Astrocyte (in vitro differentiated cells and primary cell): Measurements from ENCODE around the gene CLEC6A.

Source experiments
- CTCF ChIP-seq: IDR thresholded peaks from 2 replicates; pipeline ENCODE4 v1.5.1; 2011; ENCODE audit warnings: low read depth, mild to moderate bottlenecking, inconsistent platforms, low read length, moderate library complexity; ENCODE audit not compliant: insufficient read depth
- EZH2 ChIP-seq: IDR thresholded peaks from 2 replicates; pipeline ENCODE4 v1.6.1; 2012; ENCODE audit warnings: mild to moderate bottlenecking, low read length, inconsistent platforms; ENCODE audit not compliant: insufficient read depth

- no peak for TF ChIP-seq CTCF
- no peak for TF ChIP-seq EZH2
Measured at GRCh38 chr12:8499616-8500015, 43.9 kb downstream of the CLEC6A start.
